Measurements from ENCODE around the gene MRPL54. TPM values are rescaled to one million over a fixed set of nuclear protein-coding genes. Genes with fewer than 3 reads are reported as not detected.
A peak's percentile ranks its signal among the peaks of the same experiment; 100 is the strongest.

The MRPL54 gene
- total RNA-seq, 2 experiments from 2014 or later = 66.6 to 88.7 TPM

GRCh38 chr19:3721887-3722442 is 40.5 kb upstream of the MRPL54 start:
- TF ChIP-seq EZH2phosphoT487 (IDR thresholded peaks at IDR 0.05; ENCODE audit: borderline replicate concordance, low read depth, low read length) (no peak), CTCF (conservative IDR thresholded peaks at IDR 0.05; ENCODE audit: low read length) (no peak)
- H3K4me1 ChIP-seq (ENCODE audit: insufficient read depth, low read length, poor library complexity, severe bottlenecking) = no peaks in the 10 kb centered on the region
- intact Hi-C loops (cut with micrococcal nuclease; ENCODE audit: unreplicated experiment) = no loop called here
- no peak overlapping the region for H3K4me3 ChIP-seq (ENCODE audit: low read depth, low read length, poor library complexity, severe bottlenecking)
- CTCF ChIA-PET (ENCODE audit: unreplicated experiment) = no interaction called here
- H3K27ac ChIP-seq (ENCODE audit: low read depth, low read length, poor library complexity, severe bottlenecking) = no peak overlapping the region
- H2AFZ ChIP-seq (ENCODE audit: low read length) = no peak overlapping the region
- no TSS peak for BruUV-seq (replicated peaks)
- POLR2A ChIA-PET = no interaction called here
- H4K20me1 ChIP-seq (ENCODE audit: insufficient read depth, low read length) = no peaks in the 10 kb centered on the region
- H3K79me2 ChIP-seq (ENCODE audit: insufficient read depth, low read depth, low read length) = no peaks in the 10 kb centered on the region
- H3K9me3 ChIP-seq (ENCODE audit: low read length) = no peaks in the 10 kb centered on the region
- DNase-seq (ENCODE audit: low spot score) = no peak
- H3K4me2 ChIP-seq (ENCODE audit: low read length) = peak overlapping the region; percentile 39; the same call in 1 of the 2 replicates
- no peaks in the 10 kb centered on the region for H3K36me3 ChIP-seq (ENCODE audit: insufficient read depth, low read length)
- no peaks in the 10 kb centered on the region for H3K9me2 ChIP-seq (ENCODE audit: insufficient read depth, low read length)

GRCh38 chr19:3722443-3723109 is 39.9 kb upstream of the MRPL54 start:
- Histone ChIP-seq H3K4me3 (ENCODE audit: low read depth, low read length, poor library complexity, severe bottlenecking) (no peak overlapping the region), H3K36me3 (ENCODE audit: insufficient read depth, low read length) (no peaks in the 10 kb centered on the region), H4K20me1 (ENCODE audit: insufficient read depth, low read length) (no peaks in the 10 kb centered on the region), H3K79me2 (ENCODE audit: insufficient read depth, low read depth, low read length) (no peaks in the 10 kb centered on the region), H3K9me3 (ENCODE audit: low read length) (no peaks in the 10 kb centered on the region), H3K27ac (ENCODE audit: low read depth, low read length, poor library complexity, severe bottlenecking) (no peak overlapping the region), H3K4me1 (ENCODE audit: insufficient read depth, low read length, poor library complexity, severe bottlenecking) (no peaks in the 10 kb centered on the region), H3K4me2 (ENCODE audit: low read length) (no peak overlapping the region), H2AFZ (ENCODE audit: low read length) (no peak overlapping the region), H3K9me2 (ENCODE audit: insufficient read depth, low read length) (no peaks in the 10 kb centered on the region)
- ChIA-PET POLR2A (no interaction called here), CTCF (ENCODE audit: unreplicated experiment) (no interaction called here)
- no peak for TF ChIP-seq CTCF (conservative IDR thresholded peaks at IDR 0.05; ENCODE audit: low read length)
- BruUV-seq (replicated peaks) = no TSS peak
- DNase-seq (ENCODE audit: low spot score) = no peak
- intact Hi-C loops (cut with micrococcal nuclease; ENCODE audit: unreplicated experiment) = no loop called here

GRCh38 chr19:3723110-3723488 is 39.4 kb upstream of the MRPL54 start:
- no peak overlapping the region for H3K4me3 ChIP-seq (ENCODE audit: low read depth, low read length, poor library complexity, severe bottlenecking)
- ChIA-PET CTCF (ENCODE audit: unreplicated experiment) (no interaction called here), POLR2A (no interaction called here)
- H3K4me1 ChIP-seq (ENCODE audit: insufficient read depth, low read length, poor library complexity, severe bottlenecking) = no peaks in the 10 kb centered on the region
- DNase-seq (ENCODE audit: low spot score) = no peak
- no peaks in the 10 kb centered on the region for H4K20me1 ChIP-seq (ENCODE audit: insufficient read depth, low read length)
- H3K9me2 ChIP-seq (ENCODE audit: insufficient read depth, low read length) = no peaks in the 10 kb centered on the region
- no peak overlapping the region for H3K4me2 ChIP-seq (ENCODE audit: low read length)
- no peak overlapping the region for H2AFZ ChIP-seq (ENCODE audit: low read length)
- H3K27ac ChIP-seq (ENCODE audit: low read depth, low read length, poor library complexity, severe bottlenecking) = no peak overlapping the region
- no peak for TF ChIP-seq CTCF (conservative IDR thresholded peaks at IDR 0.05; ENCODE audit: low read length)
- TF ChIP-seq EZH2phosphoT487 (IDR thresholded peaks at IDR 0.05; ENCODE audit: borderline replicate concordance, low read depth, low read length) = no peak
- no TSS peak for BruUV-seq (replicated peaks)
- H3K9me3 ChIP-seq (ENCODE audit: low read length) = no peaks in the 10 kb centered on the region
- intact Hi-C loops (cut with micrococcal nuclease; ENCODE audit: unreplicated experiment) = no loop called here
- no peaks in the 10 kb centered on the region for H3K36me3 ChIP-seq (ENCODE audit: insufficient read depth, low read length)
- no peaks in the 10 kb centered on the region for H3K79me2 ChIP-seq (ENCODE audit: insufficient read depth, low read depth, low read length)
